HFFc6 (cell line): ENCODE measurements around the gene THBS4. TPM values are rescaled to one million over a fixed set of nuclear protein-coding genes. Genes with fewer than 3 reads are reported as not detected.
"Not testable (repeated sequence)": the region's sequence is repeated elsewhere in the genome, so short reads cannot be mapped to it uniquely, and the experiment has no call there.

Source experiments
- DNase-seq: peaks from one replicate; pipeline ENCODE4 v3.0.0-alpha.2; 2018
- H3K27ac Mint-ChIP-seq: 2 replicates; pipeline ENCODE4 v1.8.0; 2020; ENCODE audit warnings: mild to moderate bottlenecking, mixed read lengths
- H3K27me3 Mint-ChIP-seq: 2 replicates; pipeline ENCODE4 v1.8.0; 2021; ENCODE audit warnings: mild to moderate bottlenecking, moderate library complexity, mixed read lengths; ENCODE audit not compliant: insufficient read depth
- H3K36me3 Mint-ChIP-seq: 2 replicates; pipeline ENCODE4 v1.8.0; 2021; ENCODE audit warnings: low read depth, mixed read lengths
- H3K4me1 Mint-ChIP-seq: 2 replicates; pipeline ENCODE4 v1.8.0; 2020; ENCODE audit warnings: low read depth, mixed read lengths
- H3K4me3 Mint-ChIP-seq: 2 replicates; pipeline ENCODE4 v1.8.0; 2020; ENCODE audit warnings: mild to moderate bottlenecking, moderate library complexity, mixed read lengths
- H3K9me3 Mint-ChIP-seq: 2 replicates; pipeline ENCODE4 v1.8.0; 2020; ENCODE audit warnings: mild to moderate bottlenecking, mixed read lengths
- total RNA-seq, 6 experiments: library from RNA; stranded (reverse); fragmentation: NEBNext Ultra II Directional; extraction: Animal tissue kit (Norgen Biotek cat#: 25700); gene quantifications; 2 replicates in 1 of 6; 3 replicates in 5 of 6; pipeline ENCODE4 v1.2.3, GENCODE V29; 2021
- TF ChIP-seq, protein P1 (sequence below): fragments of 200-600 bp; sonication (generic); IDR thresholded peaks from 2 replicates; pipeline ENCODE4 v1.5.0; 2021; ENCODE audit warnings: antibody characterized with exemption, mild to moderate bottlenecking

The THBS4 gene
- total RNA-seq, 6 experiments from 2014 or later, result 0.43 to 0.82 (median 0.71) TPM; not detected in 1

- H3K27me3 Mint-ChIP-seq, result peaks cover 6% of the 10 kb centered on the region
- TF ChIP-seq, protein P1, sequence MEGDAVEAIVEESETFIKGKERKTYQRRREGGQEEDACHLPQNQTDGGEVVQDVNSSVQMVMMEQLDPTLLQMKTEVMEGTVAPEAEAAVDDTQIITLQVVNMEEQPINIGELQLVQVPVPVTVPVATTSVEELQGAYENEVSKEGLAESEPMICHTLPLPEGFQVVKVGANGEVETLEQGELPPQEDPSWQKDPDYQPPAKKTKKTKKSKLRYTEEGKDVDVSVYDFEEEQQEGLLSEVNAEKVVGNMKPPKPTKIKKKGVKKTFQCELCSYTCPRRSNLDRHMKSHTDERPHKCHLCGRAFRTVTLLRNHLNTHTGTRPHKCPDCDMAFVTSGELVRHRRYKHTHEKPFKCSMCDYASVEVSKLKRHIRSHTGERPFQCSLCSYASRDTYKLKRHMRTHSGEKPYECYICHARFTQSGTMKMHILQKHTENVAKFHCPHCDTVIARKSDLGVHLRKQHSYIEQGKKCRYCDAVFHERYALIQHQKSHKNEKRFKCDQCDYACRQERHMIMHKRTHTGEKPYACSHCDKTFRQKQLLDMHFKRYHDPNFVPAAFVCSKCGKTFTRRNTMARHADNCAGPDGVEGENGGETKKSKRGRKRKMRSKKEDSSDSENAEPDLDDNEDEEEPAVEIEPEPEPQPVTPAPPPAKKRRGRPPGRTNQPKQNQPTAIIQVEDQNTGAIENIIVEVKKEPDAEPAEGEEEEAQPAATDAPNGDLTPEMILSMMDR, result no peak
- H3K4me3 Mint-ChIP-seq, result no peak overlapping the region
- no peaks in the 10 kb centered on the region for H3K9me3 Mint-ChIP-seq
- no peak for DNase-seq
- H3K36me3 Mint-ChIP-seq, result no peaks in the 10 kb centered on the region
- H3K4me1 Mint-ChIP-seq, result no peaks in the 10 kb centered on the region
- H3K27ac Mint-ChIP-seq, result no peak overlapping the region
These were observed 74.7 kb downstream of the THBS4 start for GRCh38 chr5:80109646-80110478.

DNA sequence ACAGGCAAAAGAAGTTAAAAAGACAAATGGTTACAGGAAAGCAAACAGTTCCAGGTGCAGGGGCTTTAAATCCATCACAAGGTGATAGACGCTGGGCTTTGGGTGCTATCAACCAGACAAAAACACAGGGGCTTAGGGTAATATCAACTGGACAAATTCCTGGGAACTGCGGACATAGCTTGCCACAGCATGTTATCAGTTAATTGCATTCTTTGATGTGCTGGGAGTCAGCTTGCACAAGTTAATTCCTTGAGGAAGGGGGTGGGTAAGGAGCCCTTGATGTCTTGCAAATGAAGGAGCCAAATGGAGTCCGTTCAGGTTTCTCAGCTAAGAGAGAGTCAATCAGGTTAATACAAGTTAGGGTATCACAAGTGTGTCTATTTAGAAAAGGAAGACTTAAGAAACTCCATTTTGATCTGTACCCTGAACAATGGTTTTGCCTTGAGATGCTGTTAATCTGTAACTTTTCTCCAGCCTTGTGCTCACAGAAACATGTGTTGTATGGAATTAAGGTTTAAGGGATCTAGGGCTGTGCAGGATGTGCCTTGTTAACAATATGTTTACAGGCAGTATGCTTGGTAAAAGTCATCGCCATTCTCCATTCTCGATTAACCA lies 76.3 kb downstream of the THBS4 start:
- H3K36me3 Mint-ChIP-seq, H3K4me3 Mint-ChIP-seq, H3K9me3 Mint-ChIP-seq, H3K27me3 Mint-ChIP-seq, DNase-seq, H3K27ac Mint-ChIP-seq, H3K4me1 Mint-ChIP-seq: not testable (repeated sequence)

GRCh38 chr5:80114860-80115259 lies 79.7 kb downstream of the THBS4 start:
- Mint-ChIP-seq H3K27me3 (no peaks in the 10 kb centered on the region; the same call in 1 of the 2 replicates), H3K4me1 (no peaks in the 10 kb centered on the region), H3K36me3 (no peaks in the 10 kb centered on the region), H3K4me3 (no peak overlapping the region), H3K27ac (no peak overlapping the region), H3K9me3 (peaks cover 6% of the 10 kb centered on the region; the same call in 1 of the 2 replicates)
- DNase-seq, result no peak
- TF ChIP-seq, protein P1, result no peak

- Mint-ChIP-seq H3K36me3 (no peaks in the 10 kb centered on the region), H3K4me1 (no peaks in the 10 kb centered on the region), H3K4me3 (no peak overlapping the region), H3K27ac (no peak overlapping the region), H3K27me3 (peaks cover 2% of the 10 kb centered on the region), H3K9me3 (peaks cover 6% of the 10 kb centered on the region; the same call in 1 of the 2 replicates)
- DNase-seq, result no peak
- TF ChIP-seq, protein P1, result no peak
These were observed 80.9 kb downstream of the THBS4 start for GRCh38 chr5:80116000-80116399.

- no peak overlapping the region for H3K4me3 Mint-ChIP-seq
- no peaks in the 10 kb centered on the region for H3K36me3 Mint-ChIP-seq
- no peak for DNase-seq
- H3K27me3 Mint-ChIP-seq, result peaks cover 3% of the 10 kb centered on the region
- no peak overlapping the region for H3K27ac Mint-ChIP-seq
- TF ChIP-seq, protein P1, result no peak
- H3K9me3 Mint-ChIP-seq, result peaks cover 6% of the 10 kb centered on the region; the same call in 1 of the 2 replicates
- H3K4me1 Mint-ChIP-seq, result no peaks in the 10 kb centered on the region
These were observed 81.3 kb downstream of the THBS4 start for GRCh38 chr5:80116465-80116864.

GRCh38 chr5:80117446-80117845 lies 82.3 kb downstream of the THBS4 start:
- Mint-ChIP-seq H3K9me3 (peaks cover 6% of the 10 kb centered on the region; the same call in 1 of the 2 replicates), H3K4me1 (no peaks in the 10 kb centered on the region), H3K27me3 (peaks cover 3% of the 10 kb centered on the region), H3K27ac (no peak overlapping the region), H3K36me3 (no peaks in the 10 kb centered on the region), H3K4me3 (no peak overlapping the region)
- TF ChIP-seq, protein P1, result no peak
- DNase-seq, result no peak
